IPS-20b (cell line): ENCODE measurements around the gene RAB33B.
A peak's percentile ranks its signal among the peaks of the same experiment; 100 is the strongest.
"Not testable (repeated sequence)": the region's sequence is repeated elsewhere in the genome, so short reads cannot be mapped to it uniquely, and the experiment has no call there.

Experiments used
- H3K27ac ChIP-seq: one replicate; pipeline ENCODE4 v1.5.1; 2013; ENCODE audit warnings: low read length
- H3K27me3 ChIP-seq: 2 replicates; pipeline ENCODE4 v1.6.1; 2013; ENCODE audit warnings: mild to moderate bottlenecking, low read length, inconsistent platforms; ENCODE audit not compliant: insufficient read depth
- H3K36me3 ChIP-seq: 2 replicates; pipeline ENCODE4 v1.6.1; 2013; ENCODE audit warnings: low read depth, mild to moderate bottlenecking, inconsistent platforms, low read length, moderate library complexity; ENCODE audit not compliant: insufficient read depth
- H3K4me1 ChIP-seq: 2 replicates; pipeline ENCODE4 v1.6.1; 2013; ENCODE audit warnings: mild to moderate bottlenecking, control low read depth, inconsistent platforms, low read length, moderate library complexity; ENCODE audit not compliant: insufficient read depth
- H3K4me3 ChIP-seq: 2 replicates; pipeline ENCODE4 v1.5.1; 2013; ENCODE audit warnings: mild to moderate bottlenecking, low read length, inconsistent platforms
- H3K9ac ChIP-seq: 2 replicates; pipeline ENCODE4 v1.6.1; 2013; ENCODE audit warnings: low read depth, mild to moderate bottlenecking, inconsistent platforms, low read length, moderate library complexity
- H3K9me3 ChIP-seq: 2 replicates; pipeline ENCODE4 v1.6.1; 2013; ENCODE audit warnings: mild to moderate bottlenecking, low read depth, low read length, inconsistent platforms; ENCODE audit not compliant: insufficient read depth

The RAB33B gene

DNA sequence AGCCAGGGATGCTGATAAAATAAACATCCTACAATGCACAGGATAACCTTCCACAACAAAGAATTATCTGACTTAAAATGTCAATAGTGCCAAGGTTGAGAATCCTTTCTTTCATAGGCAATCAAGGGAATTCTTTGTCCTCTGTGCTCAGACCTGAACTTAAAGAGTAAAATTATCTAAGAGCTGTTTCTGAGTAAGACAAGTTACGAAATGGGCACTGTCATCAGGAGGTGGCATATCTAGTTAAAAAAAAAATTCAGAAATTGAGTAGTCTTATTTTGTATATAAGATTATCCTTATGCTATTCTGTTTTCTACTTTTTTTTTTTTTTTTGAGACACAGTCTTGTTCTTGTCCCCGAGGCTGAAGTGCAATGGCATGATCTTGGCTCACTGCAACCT, 3.3 kb upstream of the RAB33B start:
- Histone ChIP-seq H3K9me3 (no peaks in the 10 kb centered on the region), H3K9ac (no peak overlapping the region), H3K36me3 (no peaks in the 10 kb centered on the region), H3K27me3 (no peaks in the 10 kb centered on the region), H3K4me3 (no peak overlapping the region), H3K4me1 (peaks cover 15% of the 10 kb centered on the region; the same call in 1 of the 2 replicates), H3K27ac (no peak overlapping the region)

DNA sequence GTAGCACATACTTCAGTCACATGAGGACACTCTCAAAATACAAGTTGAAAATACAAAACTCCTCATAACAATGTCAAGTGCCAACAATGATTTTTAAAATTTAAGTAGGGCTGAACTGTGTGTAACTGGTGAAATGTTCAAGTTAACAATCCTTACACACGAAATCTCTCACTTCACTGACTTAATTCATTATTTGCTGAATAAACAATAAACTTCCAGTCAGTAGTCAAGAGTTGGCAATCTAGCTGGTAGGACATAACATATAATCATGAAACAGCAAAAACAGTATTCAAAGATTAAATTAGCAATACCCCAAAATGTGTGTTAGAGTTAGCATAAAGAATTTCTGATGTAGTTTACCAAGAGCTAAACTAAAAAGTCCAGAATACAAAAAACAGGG, 1.9 kb upstream of the RAB33B start:
- Histone ChIP-seq H3K4me3 (peak overlapping the region; percentile 98), H3K27ac (no peak overlapping the region), H3K27me3 (no peaks in the 10 kb centered on the region), H3K36me3 (no peaks in the 10 kb centered on the region), H3K4me1 (peaks cover 23% of the 10 kb centered on the region), H3K9me3 (no peaks in the 10 kb centered on the region), H3K9ac (peak overlapping the region; percentile 89)

DNA sequence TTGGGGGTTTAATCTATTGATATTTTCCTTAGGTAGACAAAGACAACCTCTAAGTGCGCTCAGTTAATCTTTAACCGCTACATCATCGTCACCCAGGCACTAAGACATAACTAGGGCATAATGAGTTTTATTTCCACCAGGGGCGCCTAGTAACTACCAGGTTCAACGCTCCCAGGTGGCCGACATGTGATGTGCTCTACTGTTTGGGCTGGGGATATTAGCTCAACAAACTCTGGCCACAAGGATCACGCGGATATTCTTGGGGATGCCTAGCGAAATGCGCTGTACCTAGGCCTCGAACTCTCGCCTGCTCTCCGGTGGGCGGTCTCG, 915 bp upstream of the RAB33B start:
- no peaks in the 10 kb centered on the region for H3K9me3 ChIP-seq
- H3K9ac ChIP-seq = peak overlapping the region; percentile 89
- peak overlapping the region; percentile 44 for H3K27ac ChIP-seq
- H3K4me1 ChIP-seq = peaks cover 23% of the 10 kb centered on the region
- H3K4me3 ChIP-seq = peak overlapping the region; percentile 98
- H3K36me3 ChIP-seq = no peaks in the 10 kb centered on the region
- no peaks in the 10 kb centered on the region for H3K27me3 ChIP-seq

DNA sequence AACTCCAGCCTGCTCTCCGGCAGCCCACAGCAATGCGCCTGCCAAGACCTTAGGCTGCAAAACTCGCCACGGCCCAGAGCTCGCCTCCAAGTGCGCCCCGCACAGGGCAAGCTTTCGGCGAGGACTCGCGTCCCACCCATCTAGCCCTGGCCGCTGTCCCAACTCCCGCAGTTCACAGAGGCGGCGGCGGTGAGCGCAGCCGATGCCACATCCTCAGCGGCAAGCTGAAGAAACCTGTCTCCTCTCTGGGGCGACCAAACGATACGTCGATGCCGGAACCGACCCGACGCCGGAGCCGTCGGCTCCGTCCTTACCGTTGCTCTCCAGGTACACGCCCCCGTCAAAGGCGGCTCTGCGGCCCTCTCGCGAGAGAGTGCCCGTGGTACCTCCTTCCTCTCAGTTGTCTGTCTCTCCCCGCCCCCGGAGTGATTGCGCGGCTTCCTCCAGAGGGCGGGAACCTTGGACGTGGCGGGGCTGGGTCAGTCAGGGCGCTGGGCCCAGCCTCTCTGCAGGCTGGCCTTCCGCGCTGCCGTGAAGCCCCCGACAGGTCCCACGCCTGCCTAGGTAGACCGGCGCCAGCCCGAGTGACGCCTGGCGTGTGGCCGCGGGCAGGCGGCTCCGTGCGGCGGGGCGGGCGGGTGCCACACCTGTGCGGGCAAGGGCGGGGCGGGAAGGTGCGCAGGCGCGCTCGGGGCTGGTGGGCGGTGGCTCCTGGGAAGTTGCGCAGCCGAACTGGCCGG, 380 bp upstream of the RAB33B start:
- peak overlapping the region; percentile 44 for H3K27ac ChIP-seq
- H3K4me1 ChIP-seq = peaks cover 23% of the 10 kb centered on the region
- H3K9me3 ChIP-seq = no peaks in the 10 kb centered on the region
- H3K36me3 ChIP-seq = no peaks in the 10 kb centered on the region
- no peaks in the 10 kb centered on the region for H3K27me3 ChIP-seq
- H3K9ac ChIP-seq = peak overlapping the region; percentile 89
- H3K4me3 ChIP-seq = peak overlapping the region; percentile 98

DNA sequence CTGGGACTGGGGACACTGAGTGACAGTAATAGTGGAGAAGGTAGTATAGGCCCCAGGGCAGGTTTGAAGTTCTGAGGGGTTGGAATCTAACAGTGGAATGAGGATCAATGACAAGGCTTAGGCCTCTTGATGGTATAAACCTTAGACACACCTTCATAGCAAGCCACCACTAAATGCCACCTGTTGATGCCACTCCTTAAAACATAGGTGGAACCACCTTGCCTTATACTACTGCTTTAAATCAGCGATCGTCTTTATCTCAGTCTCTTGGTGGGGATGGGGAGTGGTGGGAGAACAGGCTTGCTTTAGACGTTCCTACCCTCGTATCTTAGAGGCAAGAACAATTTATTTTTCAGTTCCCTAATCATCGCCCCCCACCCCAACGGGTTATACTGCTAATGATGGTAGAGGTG, 1.2 kb downstream of the RAB33B start:
- Histone ChIP-seq H3K36me3 (no peaks in the 10 kb centered on the region), H3K27ac (no peak overlapping the region), H3K9ac (peak overlapping the region; percentile 89)

DNA sequence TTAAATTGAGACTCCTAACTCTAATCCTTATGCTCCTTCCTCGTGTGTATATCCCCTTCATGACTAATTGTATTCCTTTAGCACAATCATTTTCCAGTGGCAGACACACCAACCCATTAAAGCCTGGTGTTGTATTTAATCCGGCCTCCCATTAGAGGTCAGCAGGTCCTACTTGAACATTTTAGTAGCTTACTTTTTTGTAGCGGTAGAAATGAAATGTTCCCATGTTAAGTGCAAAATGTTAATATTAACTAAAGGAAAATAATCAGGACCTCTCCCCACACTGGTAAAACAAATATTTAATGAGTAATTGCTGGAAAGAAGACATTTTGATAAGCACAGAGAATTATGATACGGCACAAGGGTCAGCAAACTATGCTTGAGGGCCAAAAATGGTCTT, 3.4 kb downstream of the RAB33B start:
- Histone ChIP-seq H3K9me3 (no peaks in the 10 kb centered on the region), H3K4me1 (peaks cover 37% of the 10 kb centered on the region), H3K9ac (no peak overlapping the region), H3K27me3 (no peaks in the 10 kb centered on the region), H3K4me3 (no peak overlapping the region), H3K27ac (no peak overlapping the region), H3K36me3 (no peaks in the 10 kb centered on the region)

More for the DNA sequence above, 1.2 kb downstream of the RAB33B start:
- peak overlapping the region; percentile 98 for H3K4me3 ChIP-seq
- no peaks in the 10 kb centered on the region for H3K27me3 ChIP-seq
- H3K9me3 ChIP-seq = no peaks in the 10 kb centered on the region
- peaks cover 27% of the 10 kb centered on the region for H3K4me1 ChIP-seq

DNA sequence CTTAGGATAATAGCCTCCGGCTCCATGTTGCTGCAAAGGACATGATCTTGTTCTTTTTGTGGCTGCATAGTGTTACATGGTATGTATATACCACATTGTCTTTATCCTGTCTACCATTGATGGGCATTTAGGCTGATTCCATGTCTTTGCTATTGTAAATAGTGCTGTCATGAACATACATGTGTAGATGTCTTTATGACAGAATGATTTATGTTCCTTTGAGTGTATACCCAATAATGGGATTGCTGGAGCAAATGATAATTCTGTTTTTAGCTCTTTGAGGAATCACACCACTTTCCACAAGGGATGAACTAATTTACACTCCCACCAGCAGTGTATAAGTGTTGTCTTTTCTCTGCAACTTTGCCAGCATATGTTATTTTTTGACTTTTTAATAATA, 4.6 kb downstream of the RAB33B start:
- Histone ChIP-seq H3K4me1 (peaks cover 34% of the 10 kb centered on the region), H3K9me3 (no peaks in the 10 kb centered on the region), H3K36me3 (no peaks in the 10 kb centered on the region), H3K27ac (no peak overlapping the region), H3K9ac (no peak overlapping the region), H3K4me3 (no peak overlapping the region), H3K27me3 (no peaks in the 10 kb centered on the region)

DNA sequence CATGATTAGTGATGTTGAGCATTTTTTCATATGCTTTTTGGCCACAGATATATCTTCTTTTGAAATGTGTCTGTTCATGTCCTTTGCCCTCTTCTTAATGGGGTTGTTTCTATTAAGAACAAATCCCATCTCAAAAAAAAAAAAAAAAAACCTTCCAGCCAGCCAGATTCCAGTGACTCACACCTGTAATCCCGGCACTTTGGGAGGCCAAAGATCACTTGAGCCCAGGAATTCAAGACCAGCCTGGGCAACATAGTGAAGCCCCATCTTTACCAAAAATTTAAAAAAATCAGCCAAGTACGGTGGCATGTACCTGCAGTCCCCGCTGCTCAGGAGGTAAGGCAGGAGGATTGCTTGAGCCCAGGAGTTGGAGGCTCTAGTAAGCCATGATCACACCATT, 5.1 kb downstream of the RAB33B start:
- H3K9me3 ChIP-seq = no peaks in the 10 kb centered on the region
- no peaks in the 10 kb centered on the region for H3K36me3 ChIP-seq
- peaks cover 34% of the 10 kb centered on the region for H3K4me1 ChIP-seq
- no peak overlapping the region for H3K27ac ChIP-seq
- no peaks in the 10 kb centered on the region for H3K27me3 ChIP-seq
- no peak overlapping the region for H3K9ac ChIP-seq
- no peak overlapping the region for H3K4me3 ChIP-seq

DNA sequence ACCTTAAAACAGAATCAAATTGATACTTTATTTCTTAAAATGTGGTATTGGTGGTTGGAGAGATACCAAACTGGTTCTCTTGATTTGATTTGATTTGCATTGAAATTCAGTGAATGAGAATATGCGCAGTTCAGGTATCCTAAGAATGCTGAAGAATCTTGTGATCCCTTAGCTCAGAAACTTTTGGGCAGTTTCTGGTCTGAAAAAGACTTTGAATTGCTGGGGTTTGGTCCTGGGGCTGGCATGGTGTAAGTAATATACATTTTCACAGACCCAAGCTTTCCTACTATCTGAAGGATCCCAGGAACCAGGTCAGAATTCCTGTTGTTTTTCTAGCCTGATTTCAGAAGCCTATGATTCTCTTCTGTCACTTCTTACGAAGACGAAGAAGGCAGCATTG, 6.6 kb downstream of the RAB33B start:
- Histone ChIP-seq H3K36me3 (no peaks in the 10 kb centered on the region), H3K27me3 (no peaks in the 10 kb centered on the region), H3K4me3 (peak overlapping the region; percentile 47; the same call in 1 of the 2 replicates), H3K9ac (peak overlapping the region; percentile 67; the same call in 1 of the 2 replicates), H3K9me3 (no peaks in the 10 kb centered on the region), H3K4me1 (peaks cover 27% of the 10 kb centered on the region), H3K27ac (peak overlapping the region; percentile 64)

DNA sequence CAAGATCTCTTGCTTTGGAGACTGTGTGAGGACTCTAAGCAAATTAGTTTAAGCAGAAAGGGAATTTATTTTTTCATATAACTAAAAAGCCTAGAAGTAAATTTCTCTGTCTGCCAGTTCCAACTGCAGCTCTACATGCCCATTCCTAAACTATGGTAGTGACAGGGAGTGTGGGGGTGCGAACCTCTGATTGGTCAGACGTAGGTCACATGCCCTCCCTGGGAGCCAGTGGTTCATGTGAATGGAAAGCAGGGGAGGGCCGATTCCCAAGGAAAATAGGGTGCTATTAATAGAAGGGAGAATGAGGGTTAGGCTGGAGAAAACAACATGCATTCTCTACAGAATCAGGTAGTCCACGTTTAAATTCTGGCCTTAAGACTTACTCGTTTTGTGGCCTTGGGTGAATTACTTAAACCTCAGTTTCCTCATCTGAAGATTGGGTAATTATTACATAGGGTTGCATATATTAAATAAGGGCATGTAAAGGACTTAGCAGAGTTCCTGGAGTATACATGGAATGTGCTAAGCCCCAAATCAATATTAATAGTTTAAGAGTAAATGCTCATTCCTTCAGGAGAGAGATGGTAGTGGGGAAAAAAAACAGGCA, 7.2 kb downstream of the RAB33B start:
- Histone ChIP-seq H3K27ac (peak overlapping the region; percentile 64), H3K27me3 (no peaks in the 10 kb centered on the region), H3K9ac (peak overlapping the region; percentile 67; the same call in 1 of the 2 replicates), H3K4me3 (peak overlapping the region; percentile 47; the same call in 1 of the 2 replicates), H3K4me1 (peaks cover 21% of the 10 kb centered on the region), H3K36me3 (no peaks in the 10 kb centered on the region), H3K9me3 (no peaks in the 10 kb centered on the region)

DNA sequence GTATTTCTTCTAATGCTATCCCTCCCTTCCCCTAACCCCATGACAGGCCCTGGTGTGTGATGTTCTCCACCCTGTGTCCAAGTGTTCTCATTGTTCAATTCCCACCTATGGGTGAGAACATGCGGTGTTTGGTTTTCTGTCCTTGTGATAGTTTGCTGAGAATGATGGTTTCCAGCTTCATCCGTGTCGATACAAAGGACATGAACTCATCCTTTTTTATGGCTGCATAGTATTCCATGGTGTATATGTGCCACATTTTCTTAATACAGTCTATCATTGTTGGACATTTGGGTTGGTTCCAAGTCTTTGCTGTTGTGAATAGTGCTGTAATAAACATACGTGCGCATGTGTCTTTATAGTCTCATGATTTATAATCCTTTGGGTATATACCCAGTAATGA, 10.6 kb downstream of the RAB33B start:
- not testable (repeated sequence) for H3K9me3 ChIP-seq, H3K9ac ChIP-seq, H3K4me3 ChIP-seq, H3K36me3 ChIP-seq, H3K27ac ChIP-seq, H3K27me3 ChIP-seq
- H3K4me1 ChIP-seq = peaks cover 18% of the 10 kb centered on the region; the same call in 1 of the 2 replicates

DNA sequence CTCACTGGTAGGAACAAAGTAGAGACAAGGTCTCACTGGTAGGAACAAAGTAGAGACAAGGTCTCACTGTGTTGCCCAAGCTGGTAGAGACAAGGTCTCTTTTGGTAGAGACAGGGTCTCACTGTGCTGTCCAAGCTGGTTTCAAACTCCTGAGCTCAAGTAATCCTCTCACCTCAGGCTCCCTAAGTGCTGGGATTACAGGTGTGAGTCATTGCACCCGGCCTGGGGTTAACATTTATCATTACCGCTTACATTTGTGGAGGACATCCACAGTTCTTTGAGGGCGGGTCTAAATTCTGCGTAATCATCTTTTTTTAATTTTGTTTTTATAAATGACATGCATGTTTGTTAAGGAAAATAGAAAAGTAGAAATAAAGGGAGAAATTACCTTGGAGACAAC, 12.0 kb downstream of the RAB33B start:
- Histone ChIP-seq H3K4me1 (peaks cover 6% of the 10 kb centered on the region; the same call in 1 of the 2 replicates), H3K4me3 (no peak overlapping the region), H3K27ac (no peak overlapping the region), H3K36me3 (no peaks in the 10 kb centered on the region), H3K27me3 (no peaks in the 10 kb centered on the region), H3K9me3 (no peaks in the 10 kb centered on the region), H3K9ac (no peak overlapping the region)
